Endothelial cell of hepatic sinusoid (primary cell): Measurements from ENCODE around the gene SYNE4.

ENCODE experiments used
- in situ Hi-C: cut with HindIII; loops from 2 replicates; pipeline ENCODE4 v1.10.0; 2017; ENCODE audit warnings: low sequenced_read_pairs

Gene SYNE4

DNA sequence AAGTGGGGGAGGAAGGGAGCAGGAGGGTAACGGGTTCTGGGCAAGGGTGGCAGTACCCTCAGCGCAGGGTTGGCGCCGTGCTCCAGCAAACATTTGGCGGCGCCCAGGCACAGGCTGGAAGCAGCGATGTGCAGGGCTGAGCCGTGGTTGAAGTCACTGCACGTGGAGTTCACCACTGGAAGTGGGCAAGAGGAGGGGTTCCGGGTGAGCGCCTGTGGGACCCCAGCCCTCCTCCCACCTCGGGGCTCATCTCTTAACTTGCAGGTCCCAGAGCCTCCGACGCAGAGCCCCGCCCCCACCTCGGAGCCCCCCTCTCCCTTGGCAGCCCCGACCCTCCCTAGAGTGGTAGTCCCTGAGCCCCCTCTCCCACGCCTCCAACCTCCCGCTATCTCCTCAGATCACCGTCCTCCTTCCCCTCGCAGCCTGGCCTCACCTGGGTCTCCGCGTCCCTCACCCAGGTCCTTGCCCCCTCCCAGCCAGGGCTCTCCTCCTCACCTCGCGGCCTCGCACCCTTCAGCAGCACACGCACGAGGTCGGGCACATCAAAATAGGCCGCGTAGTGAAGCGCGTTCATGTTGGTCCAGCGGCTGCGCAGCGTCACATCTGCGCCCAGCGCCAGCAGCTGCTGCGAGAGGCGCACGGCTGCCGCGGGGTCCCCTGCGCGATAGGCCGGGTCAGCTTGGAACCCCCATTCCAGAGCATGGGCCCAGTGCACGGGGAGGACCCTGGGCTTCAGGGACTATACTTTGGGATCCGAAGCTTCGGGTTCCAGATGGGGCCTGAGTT is 17.7 kb upstream of the SYNE4 start:
- in situ Hi-C loops = no loop called here

DNA sequence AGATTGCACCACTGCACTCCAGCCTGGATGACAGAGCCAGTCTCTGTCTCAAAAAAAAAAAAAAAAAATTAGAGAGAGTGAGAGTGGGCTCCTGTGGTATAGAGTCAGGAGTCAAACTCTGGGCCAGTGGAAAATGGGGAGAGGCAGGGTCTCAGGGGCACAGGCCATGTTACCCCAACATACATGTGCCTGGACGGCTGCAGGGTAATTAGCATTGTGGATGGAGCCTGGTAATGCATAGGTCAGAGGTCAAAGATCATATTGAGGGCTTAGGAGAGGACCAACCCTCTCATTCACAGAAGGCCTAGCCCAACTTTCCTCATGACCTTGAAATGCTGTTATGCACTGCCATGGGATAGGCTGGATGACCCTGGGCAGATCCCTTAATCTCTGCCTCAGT is 16.9 kb upstream of the SYNE4 start:
- in situ Hi-C loops = no loop called here

GRCh38 chr19:36023432-36023831 is 14.8 kb upstream of the SYNE4 start:
- in situ Hi-C loops = no loop called here

DNA sequence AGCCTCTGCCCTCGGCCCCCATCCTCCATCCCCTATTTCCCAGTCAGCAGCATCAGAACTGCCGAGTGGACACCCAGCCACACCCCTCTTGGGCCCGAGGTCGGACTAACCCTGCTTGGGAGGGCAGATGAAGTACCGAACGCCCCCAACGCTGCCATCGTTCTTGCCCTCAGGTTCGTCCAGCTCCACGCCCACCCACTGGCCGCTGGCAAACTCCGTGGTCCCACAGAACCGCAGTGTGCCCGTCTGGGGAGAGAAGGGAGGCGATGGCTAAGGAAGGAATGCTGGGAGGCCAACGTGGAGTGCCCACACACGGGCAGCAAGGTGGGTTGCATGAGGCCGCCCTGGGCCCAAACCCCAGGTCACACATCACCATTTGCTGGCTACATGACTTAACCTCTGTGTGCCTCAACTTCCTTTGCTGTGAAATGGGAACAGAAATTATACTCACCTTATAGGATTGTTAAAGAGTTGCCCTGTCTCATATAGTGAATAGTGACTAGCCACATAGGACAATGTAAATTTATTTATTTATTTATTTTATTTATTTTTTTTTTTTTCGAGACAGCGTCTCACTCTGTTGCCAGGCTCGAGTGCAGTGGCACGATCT is 10.6 kb upstream of the SYNE4 start:
- in situ Hi-C loops = no loop called here

DNA sequence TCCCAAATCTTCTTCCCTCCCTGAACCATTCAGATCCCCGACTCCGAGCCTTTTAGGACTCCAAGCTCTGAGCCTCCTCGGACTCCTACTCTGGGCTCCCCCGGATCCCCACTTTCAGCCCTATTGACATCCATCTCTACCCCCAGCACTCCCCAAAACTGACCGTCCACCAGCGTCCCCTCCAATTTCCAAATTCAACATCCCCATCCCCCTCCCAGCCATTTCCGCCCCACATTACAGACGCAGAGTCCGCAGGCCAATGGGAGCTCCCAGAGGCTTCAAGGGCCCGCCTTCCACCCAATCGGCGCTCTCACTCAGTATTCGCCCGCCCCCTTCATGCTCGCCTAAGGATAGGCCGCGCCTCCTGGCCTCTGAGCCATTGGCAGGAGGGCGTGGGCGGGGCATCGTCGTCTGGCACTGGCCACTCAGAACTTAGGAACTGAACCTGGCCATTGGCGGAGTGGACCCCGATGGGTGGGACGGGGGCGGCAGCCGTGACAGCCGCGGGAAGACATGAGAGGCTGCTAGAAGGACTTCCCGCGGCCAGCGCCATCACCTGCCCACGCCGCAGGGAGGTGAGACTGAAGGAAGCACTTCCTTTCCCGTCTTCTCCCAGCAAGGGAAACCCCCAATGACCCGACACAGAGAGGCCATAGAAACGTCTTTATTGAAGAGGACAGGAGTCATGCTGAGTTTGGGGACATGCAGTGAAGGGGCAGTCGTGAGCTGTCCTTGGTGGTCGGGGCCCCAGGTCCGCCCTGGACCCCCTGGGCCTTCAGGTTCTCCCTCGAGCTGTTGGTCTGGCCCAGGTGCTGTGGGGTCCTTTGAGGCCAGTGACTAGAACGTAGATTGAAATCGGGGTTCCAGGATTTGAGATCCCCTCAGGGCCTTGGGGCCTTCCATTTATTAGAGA is 5.7 kb upstream of the SYNE4 start, which contains the start of gene ALKBH6:
TSS of gene ALKBH6 (minus strand) at position 202 of the 913 bp plus-strand sequence. CDS start 816 bp downstream, outside the sequence.
- in situ Hi-C loops = no loop called here

GRCh38 chr19:36013280-36014011 is 4.8 kb upstream of the SYNE4 start:
- in situ Hi-C loops = no loop called here

GRCh38 chr19:36010402-36010801 is 1.8 kb upstream of the SYNE4 start:
- in situ Hi-C loops = no loop called here

GRCh38 chr19:36009633-36010379 is 1.2 kb upstream of the SYNE4 start:
- in situ Hi-C loops = no loop called here

- in situ Hi-C loops = no loop called here
These were observed 607 bp upstream of the SYNE4 start for GRCh38 chr19:36009220-36009619.

- in situ Hi-C loops = no loop called here
These were observed 1.7 kb downstream of the SYNE4 start for GRCh38 chr19:36006955-36007354.

- in situ Hi-C loops = no loop called here
These were observed 5.3 kb downstream of the SYNE4 start for GRCh38 chr19:36003284-36003683.

DNA sequence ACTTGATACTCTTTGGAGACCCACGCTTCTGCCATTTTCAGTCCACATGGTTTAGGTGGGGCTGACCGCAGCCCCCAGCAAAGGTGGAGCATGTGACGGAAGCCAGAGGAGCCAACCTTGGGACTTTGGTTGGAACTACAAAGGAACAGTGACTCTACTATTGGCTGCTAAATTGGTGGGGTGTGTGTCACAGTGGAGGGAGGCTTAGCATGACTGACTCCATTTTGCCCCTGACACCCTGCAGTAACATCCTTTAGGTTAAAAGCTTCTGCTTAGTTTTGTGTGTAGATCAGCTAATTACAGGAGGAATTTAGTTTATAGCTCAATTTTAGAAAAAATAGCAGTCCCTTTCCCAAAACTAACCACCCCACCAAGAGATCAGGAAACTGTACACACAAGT is 7.0 kb downstream of the SYNE4 start:
- in situ Hi-C loops = no loop called here

GRCh38 chr19:35996777-35997176 is 11.8 kb downstream of the SYNE4 start:
- in situ Hi-C loops = no loop called here

GRCh38 chr19:35995048-35995993 is 13.3 kb downstream of the SYNE4 start, which contains the start of gene SDHAF1:
Gene SDHAF1, plus strand, starts transcription at chr19:35995188. Its CDS starts 87 bp downstream, at chr19:35995275.
- in situ Hi-C loops = no loop called here

DNA sequence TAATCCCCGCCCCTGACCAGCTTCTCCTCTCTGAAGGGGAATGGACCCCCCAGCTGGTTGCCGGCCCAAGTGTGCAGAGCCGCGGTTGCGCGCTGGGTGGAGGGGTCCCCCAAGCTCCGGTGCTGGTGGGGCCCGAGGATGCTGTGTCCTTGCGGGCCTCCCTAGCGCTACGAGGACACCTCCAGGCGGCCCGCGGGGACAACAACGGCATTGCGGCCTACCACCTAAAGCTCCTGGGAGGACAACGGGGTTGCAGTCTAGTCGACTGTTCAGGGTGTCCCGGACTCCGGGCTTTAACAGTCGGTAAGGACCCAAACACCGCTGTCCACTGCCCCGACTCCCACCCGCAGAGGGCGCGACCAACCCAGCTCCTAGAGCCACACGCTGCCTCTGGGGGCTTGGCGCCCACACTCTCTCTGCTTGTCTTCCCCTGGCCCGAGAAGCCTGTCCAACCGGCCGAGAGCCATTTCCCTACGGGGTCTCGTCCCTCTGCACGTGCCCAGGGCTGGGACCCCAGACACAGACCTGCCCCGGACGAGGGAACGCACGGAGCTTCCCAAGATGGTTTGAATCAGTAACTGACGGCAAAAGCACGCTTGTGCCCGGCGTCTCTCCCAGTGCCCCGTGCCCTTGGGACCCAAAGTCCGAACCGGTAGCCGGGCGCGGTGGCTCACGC is 14.6 kb downstream of the SYNE4 start:
- in situ Hi-C loops = no loop called here

- in situ Hi-C loops = no loop called here
These were observed 15.5 kb downstream of the SYNE4 start for GRCh38 chr19:35992907-35993765.

DNA sequence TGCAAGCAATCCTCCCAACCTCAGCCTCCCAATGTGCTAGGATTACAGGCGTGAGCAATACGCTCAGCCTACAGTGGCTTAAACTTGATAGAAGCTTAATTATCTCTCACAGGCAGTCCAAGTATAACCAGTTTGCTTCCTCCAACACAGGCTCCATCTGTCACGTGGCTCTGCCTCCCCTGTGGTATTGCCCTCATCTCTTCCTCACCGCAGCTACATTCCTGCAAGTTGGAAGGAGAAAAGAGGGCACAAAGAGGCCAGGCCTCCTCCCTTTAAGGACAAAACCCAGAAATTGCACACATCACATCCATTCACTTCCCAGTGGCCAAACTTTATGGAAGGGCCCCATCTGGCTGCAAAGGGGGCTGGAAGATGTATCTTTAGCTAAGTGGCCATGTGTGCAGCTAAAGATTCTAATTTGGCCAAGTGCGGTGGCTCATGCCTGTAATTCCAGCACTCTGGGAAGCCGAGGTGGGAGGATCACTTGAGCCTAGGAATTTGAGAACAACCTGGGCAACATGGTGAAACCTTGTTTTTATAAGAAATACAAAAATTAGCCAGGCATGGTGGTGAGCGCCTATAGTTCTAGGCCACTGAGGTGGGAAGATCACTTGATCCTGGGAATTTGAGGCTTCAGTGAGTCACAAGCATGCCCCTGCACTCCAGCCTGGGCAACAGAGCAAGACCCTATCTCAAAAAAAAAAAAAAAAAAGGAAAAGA is 16.7 kb downstream of the SYNE4 start:
- in situ Hi-C loops = no loop called here
